GM19455 (cell line): ENCODE data around the gene CXCL13.
"Not testable (repeated sequence)": the region's sequence is repeated elsewhere in the genome, so short reads cannot be mapped to it uniquely, and the experiment has no call there.

ENCODE experiments used
- ATAC-seq: cut with Tn5 transposase; IDR thresholded peaks from one replicate; pipeline ENCODE4 v1.9.1; 2021; ENCODE audit not compliant: unreplicated experiment

The CXCL13 gene

GRCh38 chr4:77600521-77601451 is 4.8 kb upstream of the CXCL13 start:
- no peak for ATAC-seq

- no peak for ATAC-seq
These were observed 3.9 kb upstream of the CXCL13 start for GRCh38 chr4:77601614-77602187.

- ATAC-seq, result no peak
These were observed 7.6 kb downstream of the CXCL13 start for GRCh38 chr4:77613267-77613666.

GRCh38 chr4:77615153-77615552 is 9.5 kb downstream of the CXCL13 start:
- no peak for ATAC-seq

- ATAC-seq, result no peak
These were observed 11.6 kb downstream of the CXCL13 start for GRCh38 chr4:77617203-77617602.

GRCh38 chr4:77618383-77619241 is 13.0 kb downstream of the CXCL13 start:
- ATAC-seq, result peak; percentile 96

GRCh38 chr4:77619408-77619807 is 13.8 kb downstream of the CXCL13 start:
- ATAC-seq, result no peak

GRCh38 chr4:77621254-77621653 is 15.6 kb downstream of the CXCL13 start:
- ATAC-seq, result no peak

- no peak for ATAC-seq
These were observed 17.5 kb downstream of the CXCL13 start for GRCh38 chr4:77623091-77623490.

- ATAC-seq, result no peak
These were observed 18.6 kb downstream of the CXCL13 start for GRCh38 chr4:77624213-77624612.

- ATAC-seq, result no peak
These were observed 19.9 kb downstream of the CXCL13 start for GRCh38 chr4:77625485-77625884.

GRCh38 chr4:77629885-77630284 is 24.3 kb downstream of the CXCL13 start:
- peak; percentile 84 for ATAC-seq

GRCh38 chr4:77631276-77631675 is 25.7 kb downstream of the CXCL13 start:
- no peak for ATAC-seq

- no peak for ATAC-seq
These were observed 28.6 kb downstream of the CXCL13 start for GRCh38 chr4:77634132-77634785.

- no peak for ATAC-seq
These were observed 29.6 kb downstream of the CXCL13 start for GRCh38 chr4:77635246-77635645.

GRCh38 chr4:77635876-77636275 is 30.3 kb downstream of the CXCL13 start:
- ATAC-seq, result no peak

- no peak for ATAC-seq
These were observed 31.3 kb downstream of the CXCL13 start for GRCh38 chr4:77636902-77637301.

- not testable (repeated sequence) for ATAC-seq
These were observed 38.4 kb downstream of the CXCL13 start for GRCh38 chr4:77644069-77644468.

GRCh38 chr4:77650787-77651186 is 45.2 kb downstream of the CXCL13 start:
- ATAC-seq, result no peak

GRCh38 chr4:77651820-77652219 is 46.2 kb downstream of the CXCL13 start:
- no peak for ATAC-seq
